ENCODE data around the gene IER3.
A peak's percentile ranks its signal among the peaks of the same experiment; 100 is the strongest.
"Not testable (repeated sequence)": the region's sequence is repeated elsewhere in the genome, so short reads cannot be mapped to it uniquely, and the experiment has no call there.

IER3 gene

DNA sequence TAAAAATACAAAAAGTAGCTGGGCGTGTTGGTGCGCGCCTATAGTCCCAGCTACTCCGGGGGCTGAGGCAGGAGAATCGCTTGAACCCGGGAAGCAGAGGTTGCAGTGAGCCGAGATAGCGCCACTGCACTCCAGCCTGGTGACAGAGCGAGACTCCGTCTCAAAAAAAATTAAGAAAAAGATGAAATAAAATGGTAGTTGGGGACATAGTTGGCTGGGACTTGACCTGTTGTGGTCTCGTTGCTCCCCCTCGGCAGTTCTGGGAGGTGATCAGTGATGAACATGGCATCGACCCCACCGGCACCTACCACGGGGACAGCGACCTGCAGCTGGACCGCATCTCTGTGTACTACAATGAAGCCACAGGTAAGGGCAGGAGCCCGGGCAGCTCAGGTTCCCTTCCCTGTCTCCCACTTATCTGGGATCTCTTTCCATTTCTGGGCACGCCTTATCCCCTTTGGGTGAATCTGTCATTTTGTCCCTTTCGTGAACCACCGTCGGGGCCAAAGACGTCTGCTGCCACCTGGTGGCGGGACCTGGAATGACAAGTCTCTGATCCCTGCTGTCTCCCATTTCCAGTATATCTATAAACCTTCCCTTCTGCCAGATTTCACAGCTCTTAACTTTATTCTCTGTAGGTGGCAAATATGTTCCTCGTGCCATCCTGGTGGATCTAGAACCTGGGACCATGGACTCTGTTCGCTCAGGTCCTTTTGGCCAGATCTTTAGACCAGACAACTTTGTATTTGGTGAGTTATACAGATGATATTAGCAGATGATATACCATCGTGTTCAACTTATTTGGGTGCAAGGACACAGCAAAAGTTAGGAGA, 21.9 kb downstream of the IER3 start:
- DNase-seq = peak; percentile 82

DNA sequence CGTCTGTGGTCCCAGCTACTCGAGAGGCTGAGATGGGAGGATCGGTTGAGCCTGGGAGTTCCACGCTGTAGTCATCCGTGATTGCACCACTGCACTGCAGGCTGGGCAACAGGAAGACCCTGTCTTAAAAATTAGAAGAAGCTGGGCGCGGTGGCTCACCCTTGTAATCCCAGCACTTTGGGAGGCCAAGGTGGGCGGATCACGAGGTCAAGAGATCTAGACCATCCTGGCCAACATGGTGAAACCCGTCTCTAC, 22.4 kb downstream of the IER3 start:
- peak; percentile 27 for DNase-seq

DNA sequence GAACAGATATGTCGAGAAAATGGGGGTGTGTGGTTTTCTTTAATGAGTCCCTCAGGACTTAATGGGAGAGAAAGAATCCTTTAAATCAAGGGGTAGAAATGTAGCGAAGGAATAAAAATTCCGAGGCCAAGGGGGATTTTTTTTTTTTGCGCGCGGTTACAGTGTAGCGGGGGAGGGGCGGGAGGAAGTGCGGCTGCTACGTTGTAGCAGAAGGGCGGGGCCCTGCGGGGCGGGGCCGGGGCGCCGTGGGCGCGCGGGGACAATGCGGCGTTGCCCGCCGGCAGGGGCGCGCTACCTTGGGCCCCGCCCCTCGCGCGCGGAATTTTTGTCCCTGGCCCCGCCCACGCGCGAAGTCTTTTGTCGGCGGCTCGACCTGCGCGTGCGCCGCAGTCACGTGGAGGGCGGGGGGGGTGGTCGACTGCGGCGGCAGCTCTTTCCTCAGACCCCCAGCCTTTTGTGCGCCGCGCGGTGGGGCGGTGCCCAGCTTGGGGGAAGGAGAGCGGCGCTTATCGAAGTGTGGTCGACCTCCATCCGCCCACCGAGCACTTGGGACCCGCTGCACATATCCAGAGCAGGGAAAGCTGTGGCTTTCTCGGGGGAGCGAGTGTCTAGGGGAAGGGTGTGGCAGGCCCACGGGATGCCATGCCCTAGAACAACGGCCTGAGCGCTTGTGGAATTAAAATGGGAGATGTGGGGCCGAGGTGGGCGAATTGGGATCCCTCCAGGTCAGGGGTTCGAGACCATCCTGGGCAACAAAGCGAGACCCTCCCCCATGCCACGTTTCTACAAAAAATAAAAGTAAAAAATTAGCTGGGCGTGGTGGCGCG, 22.9 kb downstream of the IER3 start:
- peak; percentile 91 for DNase-seq

DNA sequence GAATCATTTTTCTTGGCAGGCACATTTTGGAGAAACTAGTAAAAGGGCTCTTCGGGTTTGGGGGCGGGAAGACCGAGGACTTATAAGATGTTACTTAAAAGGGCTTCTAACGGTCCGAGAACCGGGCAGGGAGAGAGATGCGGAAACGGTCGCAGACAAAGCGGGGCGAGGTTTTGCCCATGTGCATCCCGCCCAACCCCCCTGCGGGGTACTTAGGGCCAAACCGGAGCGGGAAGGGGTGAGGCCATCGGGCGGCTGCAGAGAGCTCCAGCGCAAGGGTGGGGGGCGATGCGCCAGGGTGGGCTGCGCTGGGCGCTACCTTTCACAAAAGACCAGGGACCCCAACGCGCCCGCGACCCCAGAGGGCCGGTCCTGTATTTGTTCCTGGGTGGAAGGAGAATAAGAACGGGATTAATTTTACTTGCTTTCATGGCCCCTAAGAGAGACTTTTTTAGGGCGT, 23.6 kb downstream of the IER3 start:
- peak; percentile 58 for DNase-seq

DNA sequence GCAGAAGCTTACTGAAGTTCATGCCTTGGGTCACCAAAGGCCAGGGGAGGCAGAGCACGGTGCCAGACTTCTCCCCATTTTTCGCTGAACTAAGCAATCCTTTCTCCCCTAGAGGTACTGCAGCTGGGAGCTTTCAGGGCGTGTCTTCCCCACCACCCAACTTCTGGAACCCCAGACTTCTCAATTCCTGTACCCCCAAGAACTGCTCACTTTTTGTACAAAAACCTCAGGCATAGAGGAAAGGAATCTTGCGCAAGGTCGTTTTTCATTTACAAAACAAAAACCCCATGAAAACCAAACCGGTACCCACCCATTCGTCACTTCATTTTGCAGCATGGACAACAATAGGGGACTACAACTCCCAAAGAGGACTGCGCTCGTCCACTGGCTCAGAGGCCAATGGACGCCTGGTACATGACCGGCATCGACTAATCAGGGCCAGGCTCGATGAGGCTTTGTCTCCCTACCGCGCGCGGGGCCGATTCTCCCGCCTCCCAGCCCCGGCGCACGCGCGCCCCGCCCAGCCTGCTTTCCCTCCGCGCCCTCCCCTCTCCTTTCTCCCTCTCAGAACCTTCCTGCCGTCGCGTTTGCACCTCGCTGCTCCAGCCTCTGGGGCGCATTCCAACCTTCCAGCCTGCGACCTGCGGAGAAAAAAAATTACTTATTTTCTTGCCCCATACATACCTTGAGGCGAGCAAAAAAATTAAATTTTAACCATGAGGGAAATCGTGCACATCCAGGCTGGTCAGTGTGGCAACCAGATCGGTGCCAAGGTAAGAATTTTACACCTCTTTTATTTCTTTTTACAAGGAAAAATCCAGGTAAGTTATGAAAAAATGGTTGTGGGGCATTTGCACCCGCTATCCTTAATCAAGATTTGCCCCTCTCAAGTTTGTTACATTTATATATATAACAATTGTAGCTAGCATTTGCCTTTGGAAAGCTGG, 24.3 kb downstream of the IER3 start, which contains the start of gene TUBB:
TUBB (plus strand) TSS at position 562 of the 947 bp plus-strand sequence; CDS start at position 717, 155 bp downstream.
- DNase-seq = peak; percentile 98

DNA sequence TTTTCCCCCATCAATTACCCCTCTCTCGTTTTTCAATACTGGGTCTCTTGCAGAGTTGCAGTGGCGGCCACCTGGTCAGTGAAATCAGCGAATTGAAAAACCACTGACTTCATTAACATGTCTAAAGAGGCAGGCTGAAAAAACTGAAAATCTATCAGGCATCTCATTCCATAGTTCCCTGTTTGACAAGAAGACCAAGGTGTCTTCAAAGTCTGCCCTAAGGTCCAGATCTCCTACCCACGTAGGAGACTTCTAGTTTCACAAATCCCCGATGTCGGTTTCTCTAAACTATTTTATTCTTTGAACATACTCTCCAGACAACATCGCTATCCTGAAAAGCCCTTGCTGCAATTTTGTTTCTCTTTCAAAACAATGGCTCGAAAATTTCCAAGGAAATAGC, 25.0 kb downstream of the IER3 start:
- DNase-seq = no peak

DNA sequence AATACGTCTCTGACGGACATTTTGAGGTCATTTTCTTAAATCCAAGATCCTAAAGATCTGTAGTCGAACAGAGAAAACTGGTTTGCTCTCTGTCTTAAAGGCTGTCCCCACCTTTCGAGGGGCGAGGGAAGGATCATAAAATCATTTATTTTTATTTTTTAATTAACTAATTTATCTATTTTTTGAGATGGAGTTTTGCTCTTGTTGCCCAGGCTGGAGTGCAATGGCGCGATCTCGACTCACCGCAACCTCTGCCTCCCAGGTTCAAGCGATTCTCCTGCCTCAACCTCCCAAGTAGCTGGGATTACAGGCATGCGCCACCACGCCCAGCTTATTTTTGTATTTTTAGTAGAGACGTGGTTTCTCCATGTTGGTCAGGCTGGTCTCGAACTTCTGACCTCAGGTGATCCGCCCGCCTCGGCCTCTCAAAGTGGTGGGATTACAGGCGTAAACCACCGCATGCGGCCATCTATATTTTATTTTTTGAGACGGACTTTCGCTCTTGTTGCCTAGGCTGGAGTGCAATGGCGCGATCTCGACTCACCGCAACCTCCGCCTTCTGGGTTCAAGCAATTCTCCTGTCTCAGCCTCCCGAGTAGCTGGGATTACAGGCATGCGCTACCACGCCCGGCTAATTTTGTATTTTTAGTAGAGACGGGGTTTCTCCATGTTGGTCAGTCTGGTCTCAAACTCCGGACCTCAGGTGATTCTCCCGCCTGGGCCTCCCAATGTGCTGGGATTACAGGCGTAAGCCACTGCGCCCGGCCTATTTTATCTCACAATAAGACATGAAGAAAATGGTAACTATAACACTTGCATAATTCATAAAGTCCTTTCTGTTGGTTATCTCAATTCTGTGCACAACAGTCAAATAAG, 26.3 kb downstream of the IER3 start:
- not testable (repeated sequence) for DNase-seq

DNA sequence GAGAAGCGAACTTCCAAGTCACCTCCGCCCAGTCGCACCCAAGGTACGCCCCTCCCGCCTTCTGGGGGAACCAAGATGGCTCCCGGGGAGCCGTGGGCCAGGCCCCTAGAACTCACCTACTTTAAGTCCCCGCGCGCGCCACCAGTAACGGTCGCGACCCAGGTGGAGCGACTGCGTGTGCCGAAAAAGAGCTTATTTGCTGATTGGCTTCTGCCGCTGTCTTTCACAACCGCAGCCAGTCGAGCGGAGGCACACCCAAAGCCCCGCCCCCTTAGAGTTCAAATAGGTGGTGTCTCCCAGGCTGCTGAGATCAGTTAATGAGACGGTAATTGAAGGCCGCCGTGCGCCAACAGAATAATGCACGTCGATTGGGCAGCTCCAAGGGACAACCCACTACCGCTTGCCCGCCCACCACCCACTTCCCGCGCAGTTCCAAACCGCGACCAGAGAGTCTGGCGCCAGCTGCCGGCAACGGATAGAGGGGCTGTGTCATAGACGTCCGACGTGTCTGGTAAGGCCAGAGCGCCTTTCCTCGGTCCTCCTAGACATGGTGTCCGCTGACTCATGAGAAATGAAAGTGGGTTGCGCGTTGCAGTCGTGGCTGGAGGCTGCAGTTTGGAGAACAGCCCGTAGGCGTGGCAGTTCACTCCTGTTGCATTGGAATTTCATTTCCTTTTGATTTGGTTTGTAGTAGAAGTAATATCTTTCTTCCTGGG, 27.1 kb downstream of the IER3 start, which contains the start of gene MDC1:
MDC1 (minus strand) TSS at position 153 of the 716 bp plus-strand sequence. CDS start 2,106 bp downstream, outside the sequence.
- peak; percentile 100 for DNase-seq

DNA sequence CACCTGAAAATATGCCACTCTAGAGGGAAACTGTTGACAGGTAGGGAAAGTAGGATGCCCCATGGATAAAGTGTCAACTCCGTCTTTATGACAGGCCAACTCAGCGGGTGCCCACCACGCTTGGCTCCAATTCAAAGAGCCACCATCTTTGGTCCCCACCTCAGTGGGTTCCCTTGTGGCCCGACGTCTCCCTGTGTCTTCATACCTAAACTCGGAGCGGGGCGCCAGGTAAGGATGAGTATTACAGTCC, 27.5 kb downstream of the IER3 start:
- DNase-seq = no peak

DNA sequence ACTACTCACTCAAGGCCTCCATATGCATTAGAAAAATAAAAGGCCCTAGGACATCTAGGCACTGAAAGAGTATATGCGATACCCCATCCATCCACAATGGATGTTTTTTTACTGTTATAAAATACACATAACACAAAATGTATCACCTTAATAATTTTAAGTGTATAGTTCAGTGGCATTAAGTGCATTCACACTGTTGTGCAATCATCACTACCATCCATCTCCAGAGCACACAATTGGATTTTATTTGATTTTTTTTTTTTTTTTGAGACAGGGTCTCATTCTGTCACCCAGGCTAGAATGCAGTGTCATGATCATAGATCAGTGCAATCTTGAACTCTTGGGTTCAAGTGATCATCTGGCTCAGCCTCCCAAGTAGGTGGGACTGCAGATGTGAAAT, 30.1 kb downstream of the IER3 start:
- no peak for DNase-seq

DNA sequence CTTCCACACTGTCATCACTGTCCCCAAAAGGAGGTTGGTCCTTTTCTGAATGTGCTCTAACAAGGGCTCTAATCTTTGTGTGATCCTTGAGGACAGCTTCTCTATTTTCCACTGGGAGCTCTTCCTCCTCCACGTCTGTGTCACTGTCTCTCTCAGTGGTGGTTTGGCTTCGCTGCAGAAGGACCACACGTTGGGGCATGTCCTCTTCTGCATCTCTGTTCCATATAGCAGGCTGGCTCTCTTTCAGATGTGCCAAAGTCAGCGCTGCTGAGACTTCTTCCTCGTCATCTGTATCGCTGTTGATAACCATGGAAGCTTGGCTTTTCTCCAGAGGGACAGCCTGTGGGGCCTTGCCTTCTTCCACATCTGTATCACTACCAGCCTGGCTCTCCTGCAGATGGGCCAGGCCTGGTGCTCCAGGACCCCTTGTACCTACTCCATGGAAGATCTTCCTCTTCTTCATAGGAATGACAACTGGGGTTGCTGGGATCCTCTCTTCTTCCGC, 31.9 kb downstream of the IER3 start:
- DNase-seq = no peak

DNA sequence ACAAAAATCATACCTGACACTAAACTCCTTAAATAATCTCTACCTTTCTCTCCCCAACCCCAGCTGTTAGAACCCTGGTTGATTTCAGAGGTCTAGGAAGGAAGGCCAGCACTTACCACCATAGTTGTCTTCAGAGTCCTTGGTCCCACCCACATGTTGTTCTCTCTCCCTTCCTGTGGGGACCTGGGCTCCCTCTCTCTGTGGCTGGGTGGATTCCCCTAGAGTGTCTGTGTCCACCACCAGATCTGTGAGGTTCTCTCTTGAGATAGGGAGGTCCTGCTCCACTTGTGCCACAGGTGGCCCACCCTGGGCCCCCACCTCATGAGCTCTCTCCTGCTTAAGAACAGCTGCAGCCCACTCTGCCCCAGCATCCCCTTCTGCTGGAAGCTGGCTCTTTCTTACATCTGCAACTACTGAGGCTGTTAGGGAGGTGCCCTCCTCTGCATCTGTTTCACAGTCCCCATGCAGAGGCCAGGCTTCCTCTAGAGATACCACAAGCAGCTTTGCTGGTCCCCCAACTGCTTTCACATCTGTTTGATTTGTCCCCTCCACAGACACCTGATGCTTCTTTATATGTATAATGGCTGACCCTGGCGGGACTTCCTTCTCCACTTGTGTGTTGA, 32.5 kb downstream of the IER3 start:
- DNase-seq = no peak

DNA sequence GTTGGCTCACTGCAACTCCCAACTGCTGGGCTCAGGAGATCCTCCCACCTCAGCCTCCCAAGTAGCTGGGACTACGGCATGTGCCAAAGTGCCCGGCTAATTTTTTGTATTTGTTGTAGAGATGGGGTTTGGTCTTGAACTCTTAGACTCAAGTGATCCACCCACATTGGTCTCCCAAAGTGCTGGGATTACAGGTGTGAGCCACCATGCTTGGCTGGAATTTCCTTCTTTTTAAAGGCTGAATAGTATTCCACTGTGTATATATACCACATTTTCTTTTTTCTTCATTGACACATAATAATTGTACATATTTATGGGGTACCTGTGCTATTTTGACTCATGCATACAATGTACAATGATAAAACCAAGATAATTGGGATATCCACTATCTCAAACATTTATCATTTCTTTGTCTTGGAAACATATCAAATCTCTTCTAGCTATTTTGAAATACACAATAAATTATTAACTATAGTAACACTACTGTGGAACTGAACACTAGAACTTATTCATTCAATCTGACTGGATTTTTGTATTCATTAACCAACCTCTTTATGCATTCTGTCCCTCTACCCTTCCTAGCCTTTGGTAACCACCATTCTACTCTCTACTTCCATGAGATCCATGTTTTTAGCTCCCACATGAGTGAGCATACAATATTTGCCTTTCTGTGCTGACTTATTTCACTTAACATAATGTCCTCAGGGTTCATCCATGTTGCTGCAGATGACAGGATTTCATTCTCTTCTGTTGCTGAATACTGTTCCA, 35.1 kb downstream of the IER3 start:
- no peak for DNase-seq

DNA sequence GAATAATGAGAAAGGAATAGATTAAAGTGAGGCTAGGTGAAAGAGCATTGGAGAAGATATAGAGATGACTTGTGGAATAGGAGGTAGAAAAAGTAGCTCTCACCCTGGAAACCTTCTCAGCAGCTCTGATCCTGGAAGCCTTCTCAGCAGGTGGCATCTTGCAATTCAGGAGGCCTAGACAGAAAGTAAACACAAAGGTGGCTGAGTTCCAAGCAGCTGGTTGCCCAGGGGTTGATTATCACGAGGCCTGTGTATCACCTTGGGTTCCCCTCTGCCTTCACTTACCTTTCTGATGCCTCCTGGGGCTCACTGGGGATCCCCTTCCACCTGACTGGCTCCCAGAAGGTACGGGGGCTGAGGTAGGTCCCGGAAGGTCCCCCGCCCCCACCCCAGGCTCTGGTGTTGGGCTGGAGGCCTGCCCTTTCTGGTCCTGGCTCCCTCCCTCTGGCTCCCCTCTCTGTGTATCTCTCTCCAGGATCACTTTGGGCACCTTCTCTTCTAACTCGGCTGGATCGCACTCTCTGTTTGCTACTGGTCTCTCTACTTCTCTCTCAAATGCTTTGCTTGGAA, 37.0 kb downstream of the IER3 start:
- DNase-seq = no peak

DNA sequence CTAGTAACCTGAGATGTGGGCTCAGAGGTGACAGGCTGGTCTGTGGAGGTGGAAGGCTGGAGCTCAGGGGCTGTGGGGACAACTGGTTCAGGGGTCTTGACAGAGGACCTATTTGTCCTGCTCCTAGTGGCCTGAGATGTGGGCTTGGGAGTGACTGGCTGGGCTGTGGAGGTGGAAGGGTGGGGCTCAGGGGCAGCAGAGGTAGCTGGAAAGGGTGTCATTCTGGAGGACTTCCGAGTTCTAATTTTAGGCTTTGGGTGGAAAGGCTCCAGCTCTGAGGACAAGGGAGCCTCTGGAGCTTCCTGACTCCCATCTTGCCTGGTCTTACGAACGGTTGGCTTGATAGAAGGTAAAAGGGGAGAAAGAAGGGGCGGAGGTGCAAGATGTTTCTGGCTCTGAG, 38.7 kb downstream of the IER3 start:
- DNase-seq = no peak

DNA sequence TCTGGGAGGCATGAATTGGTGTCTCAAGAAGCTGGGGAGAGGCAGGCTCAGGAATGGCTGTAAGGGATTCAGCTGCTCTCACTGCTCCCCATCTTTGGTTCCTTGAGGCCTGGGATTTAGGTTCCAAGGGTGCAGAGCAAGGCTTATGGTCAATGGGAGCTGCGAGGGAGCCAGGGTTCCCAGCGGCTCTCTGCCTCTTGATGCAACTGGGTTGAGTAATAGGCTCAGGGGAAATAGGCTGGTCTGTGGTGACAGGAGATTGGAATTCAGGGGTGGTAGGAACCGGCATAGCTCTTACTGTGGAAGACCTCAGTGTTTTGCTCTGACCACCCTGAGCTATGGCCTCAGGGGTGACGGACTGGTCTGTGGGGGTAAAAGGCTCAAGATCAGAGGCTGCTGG, 40.5 kb downstream of the IER3 start:
- no peak for DNase-seq

DNA sequence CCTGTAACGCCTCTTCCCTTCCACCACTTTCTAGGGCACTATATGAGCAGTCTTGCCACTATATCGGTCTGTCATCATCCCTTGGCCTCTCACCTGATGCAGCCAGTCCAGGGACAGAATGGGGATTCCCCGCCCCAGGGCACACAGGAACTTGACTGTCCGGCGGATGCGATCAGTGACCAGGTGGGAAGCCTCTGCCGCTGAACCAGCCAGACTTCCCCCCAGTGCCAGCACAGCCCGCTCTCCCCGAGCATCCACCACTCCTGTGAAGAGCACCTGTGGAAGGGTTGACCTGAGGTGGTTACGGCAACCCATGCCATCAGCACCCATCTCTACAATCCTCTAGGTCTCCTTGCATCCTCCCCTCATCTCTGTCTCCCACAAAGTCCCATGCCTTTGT, 41.3 kb downstream of the IER3 start:
- DNase-seq = no peak

DNA sequence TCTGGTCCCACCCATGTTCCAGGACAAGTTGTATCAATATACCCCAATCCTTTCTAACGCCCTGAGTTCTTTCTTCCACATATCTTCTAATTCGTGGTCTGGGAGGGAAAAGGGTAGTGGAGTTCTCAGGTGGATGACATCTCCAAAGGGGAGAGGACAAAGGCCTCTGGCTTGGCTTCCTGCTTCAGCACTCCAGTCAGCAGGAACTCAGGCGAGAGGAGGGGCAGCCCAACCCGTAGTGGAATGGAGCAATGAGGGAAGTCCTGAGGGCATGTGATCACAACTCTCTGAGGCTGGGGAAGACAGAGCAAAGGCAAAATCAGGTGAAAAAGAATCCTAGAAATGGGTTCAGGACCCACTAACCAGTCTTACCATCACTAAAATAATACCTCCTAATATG, 44.0 kb downstream of the IER3 start:
- no peak for DNase-seq

DNA sequence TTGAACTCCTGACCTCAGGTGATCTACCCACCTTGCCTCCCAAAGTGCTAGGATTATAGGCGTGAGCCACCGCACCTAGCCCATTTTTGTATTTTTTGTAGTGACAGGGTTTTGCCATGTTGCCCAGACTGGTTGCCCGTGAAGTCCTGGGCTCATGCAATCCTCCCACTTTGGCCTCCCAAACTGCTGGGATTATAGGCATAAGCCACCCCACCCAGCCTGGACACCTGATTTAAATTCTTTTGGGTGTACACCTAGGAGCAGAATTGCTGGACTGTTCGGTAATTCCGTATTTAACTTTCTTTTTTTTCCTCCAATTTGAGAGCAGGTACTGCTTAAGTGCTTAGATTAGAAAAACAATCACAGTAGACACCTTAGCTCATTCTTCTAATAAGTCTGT, 47.9 kb downstream of the IER3 start:
- DNase-seq = no peak
